ENCODE data around the gene MIOX.

The MIOX gene

GRCh38 chr22:50485221-50486131, 1.2 kb upstream of the MIOX start:
- Histone ChIP-seq H3K27me3 (ENCODE audit: control insufficient read depth, insufficient read depth, low read length) (peaks cover 18% of the 10 kb centered on the region), H3K4me1 (ENCODE audit: control insufficient read depth, insufficient read depth, low read length) (peaks cover 16% of the 10 kb centered on the region), H3K4me3 (ENCODE audit: low read depth, low read length) (no peak overlapping the region), H3K9me3 (ENCODE audit: control insufficient read depth, insufficient read depth, low read depth, low read length) (no peaks in the 10 kb centered on the region), H3K27ac (ENCODE audit: low read depth, low read length) (no peak overlapping the region), H3K9ac (ENCODE audit: low read length) (no peak overlapping the region), H3K36me3 (ENCODE audit: control insufficient read depth, insufficient read depth, low read length) (peaks cover 5% of the 10 kb centered on the region; the same call in 1 of the 2 replicates)

DNA sequence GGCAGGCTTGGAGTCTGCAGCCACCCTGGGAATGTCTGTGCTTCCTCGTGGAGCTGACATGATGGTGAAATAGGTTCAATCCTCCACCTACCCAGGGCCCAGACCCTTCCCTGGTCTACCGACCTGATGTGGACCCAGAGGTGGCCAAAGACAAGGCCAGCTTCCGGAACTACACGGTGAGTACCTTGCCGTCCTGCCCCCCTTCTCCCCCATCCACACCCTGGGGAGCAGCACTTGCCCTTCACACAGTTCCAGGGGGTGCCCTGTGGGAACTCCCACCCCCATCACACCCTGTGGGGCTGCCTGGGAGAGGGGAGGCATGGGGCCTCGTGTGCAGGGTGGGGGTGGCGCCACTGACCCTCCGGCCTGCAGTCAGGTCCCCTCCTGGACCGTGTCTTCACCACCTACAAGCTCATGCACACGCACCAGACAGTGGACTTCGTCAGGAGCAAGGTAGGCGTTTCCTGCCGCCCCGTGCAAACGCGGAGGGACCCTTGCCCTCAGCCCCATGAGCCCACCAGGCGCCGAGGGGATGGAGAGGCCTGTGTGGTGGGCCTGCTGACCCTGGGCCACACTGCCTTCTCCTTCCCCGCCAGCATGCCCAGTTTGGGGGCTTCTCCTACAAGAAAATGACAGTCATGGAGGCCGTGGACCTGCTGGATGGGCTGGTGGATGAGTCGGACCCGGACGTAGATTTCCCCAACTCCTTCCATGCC, 789 bp downstream of the MIOX start:
- no peaks in the 10 kb centered on the region for H3K9me3 ChIP-seq (ENCODE audit: control insufficient read depth, insufficient read depth, low read depth, low read length)
- H3K4me1 ChIP-seq (ENCODE audit: control insufficient read depth, insufficient read depth, low read length): peaks cover 10% of the 10 kb centered on the region; the same call in 1 of the 2 replicates
- H3K4me3 ChIP-seq (ENCODE audit: low read depth, low read length): no peak overlapping the region
- H3K36me3 ChIP-seq (ENCODE audit: control insufficient read depth, insufficient read depth, low read length): peaks cover 5% of the 10 kb centered on the region; the same call in 1 of the 2 replicates
- no peak overlapping the region for H3K27ac ChIP-seq (ENCODE audit: low read depth, low read length)
- no peak overlapping the region for H3K9ac ChIP-seq (ENCODE audit: low read length)
- peaks cover 3% of the 10 kb centered on the region; the same call in 1 of the 2 replicates for H3K27me3 ChIP-seq (ENCODE audit: control insufficient read depth, insufficient read depth, low read length)

DNA sequence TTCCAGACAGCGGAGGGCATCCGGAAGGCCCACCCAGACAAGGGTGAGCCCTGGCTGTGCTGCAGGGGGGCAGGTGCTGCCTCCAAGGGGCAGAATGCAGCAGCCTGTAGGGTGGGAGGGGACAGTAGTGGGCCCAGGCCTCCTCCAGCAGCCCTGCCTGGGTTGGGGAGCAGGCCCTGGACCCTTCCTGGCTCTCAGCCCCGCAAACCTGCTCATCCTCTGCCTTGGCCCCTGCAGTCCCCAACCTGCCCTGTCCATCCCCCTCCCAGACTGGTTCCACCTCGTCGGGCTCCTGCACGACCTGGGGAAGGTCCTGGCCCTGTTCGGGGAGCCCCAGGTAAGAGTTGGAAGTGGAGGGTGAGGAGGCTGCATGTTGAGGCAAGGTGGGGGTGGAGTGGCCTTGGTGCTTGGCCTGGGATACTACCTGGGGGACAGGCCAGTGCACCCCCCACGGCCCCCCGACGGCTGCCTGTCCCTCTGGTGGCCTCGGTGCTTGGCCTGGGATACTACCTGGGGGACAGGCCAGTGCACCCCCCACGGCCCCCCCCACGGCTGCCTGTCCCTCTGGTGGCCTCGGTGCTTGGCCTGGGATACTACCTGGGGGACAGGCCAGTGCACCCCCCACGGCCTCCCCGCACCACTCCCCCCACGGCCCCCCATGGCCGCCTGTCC, 1.5 kb downstream of the MIOX start:
- H3K4me3 ChIP-seq (ENCODE audit: low read depth, low read length): no peak overlapping the region
- peaks cover 2% of the 10 kb centered on the region; the same call in 1 of the 2 replicates for H3K27me3 ChIP-seq (ENCODE audit: control insufficient read depth, insufficient read depth, low read length)
- H3K36me3 ChIP-seq (ENCODE audit: control insufficient read depth, insufficient read depth, low read length): peaks cover under 1% of the 10 kb centered on the region; the same call in 1 of the 2 replicates
- no peak overlapping the region for H3K9ac ChIP-seq (ENCODE audit: low read length)
- no peaks in the 10 kb centered on the region for H3K9me3 ChIP-seq (ENCODE audit: control insufficient read depth, insufficient read depth, low read depth, low read length)
- H3K27ac ChIP-seq (ENCODE audit: low read depth, low read length): no peak overlapping the region
- peaks cover 10% of the 10 kb centered on the region; the same call in 1 of the 2 replicates for H3K4me1 ChIP-seq (ENCODE audit: control insufficient read depth, insufficient read depth, low read length)

GRCh38 chr22:50488886-50489285, 2.2 kb downstream of the MIOX start:
- Histone ChIP-seq H3K9ac (ENCODE audit: low read length) (no peak overlapping the region), H3K4me3 (ENCODE audit: low read depth, low read length) (no peak overlapping the region), H3K27ac (ENCODE audit: low read depth, low read length) (no peak overlapping the region), H3K4me1 (ENCODE audit: control insufficient read depth, insufficient read depth, low read length) (peaks cover 10% of the 10 kb centered on the region; the same call in 1 of the 2 replicates), H3K36me3 (ENCODE audit: control insufficient read depth, insufficient read depth, low read length) (no peaks in the 10 kb centered on the region), H3K27me3 (ENCODE audit: control insufficient read depth, insufficient read depth, low read length) (no peaks in the 10 kb centered on the region; the same call in 1 of the 2 replicates), H3K9me3 (ENCODE audit: control insufficient read depth, insufficient read depth, low read depth, low read length) (no peaks in the 10 kb centered on the region)

- no peaks in the 10 kb centered on the region for H3K9me3 ChIP-seq (ENCODE audit: control insufficient read depth, insufficient read depth, low read depth, low read length)
- H3K27me3 ChIP-seq (ENCODE audit: control insufficient read depth, insufficient read depth, low read length): no peaks in the 10 kb centered on the region; the same call in 1 of the 2 replicates
- H3K27ac ChIP-seq (ENCODE audit: low read depth, low read length): no peak overlapping the region
- no peak overlapping the region for H3K4me3 ChIP-seq (ENCODE audit: low read depth, low read length)
- no peak overlapping the region for H3K9ac ChIP-seq (ENCODE audit: low read length)
- peaks cover 10% of the 10 kb centered on the region; the same call in 1 of the 2 replicates for H3K4me1 ChIP-seq (ENCODE audit: control insufficient read depth, insufficient read depth, low read length)
- H3K36me3 ChIP-seq (ENCODE audit: control insufficient read depth, insufficient read depth, low read length): no peaks in the 10 kb centered on the region
Observed at GRCh38 chr22:50489363-50490243, 2.9 kb downstream of the MIOX start.

DNA sequence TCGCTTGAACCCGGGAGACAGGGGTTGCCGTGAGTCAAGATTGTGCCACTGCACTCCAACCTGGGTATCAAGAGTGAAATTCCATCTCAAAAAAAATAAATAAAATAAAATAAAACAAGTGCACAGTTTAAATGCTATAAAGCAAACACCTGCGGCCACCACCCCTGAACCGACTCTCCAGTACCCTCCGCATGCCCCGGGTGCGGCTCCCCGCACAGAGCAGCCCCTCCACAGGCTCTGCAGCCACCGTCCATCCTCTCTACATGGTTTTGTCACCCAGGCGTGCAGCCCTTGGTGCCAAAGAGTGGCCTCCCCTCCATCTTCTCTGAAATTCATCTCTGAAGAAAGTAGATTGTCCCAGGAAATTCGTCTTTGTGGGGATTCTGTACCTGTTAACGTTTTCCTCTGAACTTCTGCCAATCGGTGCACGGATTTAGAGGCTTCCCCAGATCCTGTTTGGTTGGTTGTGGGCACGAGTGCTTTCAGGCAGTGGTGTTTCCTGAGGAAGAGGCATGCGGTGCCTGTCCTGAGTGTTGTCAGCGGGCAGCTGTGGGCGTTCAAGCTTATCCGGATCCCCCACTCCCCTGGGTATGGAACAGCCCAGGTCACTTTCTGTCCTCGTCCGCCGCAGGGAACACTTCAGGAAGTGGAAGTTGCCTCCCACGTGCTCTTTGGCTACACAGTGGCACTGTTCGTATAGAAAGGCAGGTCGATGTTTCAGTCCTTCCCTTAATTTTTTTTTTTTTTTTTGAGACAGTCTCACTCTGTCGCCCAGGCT, 4.1 kb downstream of the MIOX start:
- no peak overlapping the region for H3K27ac ChIP-seq (ENCODE audit: low read depth, low read length)
- H3K27me3 ChIP-seq (ENCODE audit: control insufficient read depth, insufficient read depth, low read length): no peaks in the 10 kb centered on the region; the same call in 1 of the 2 replicates
- no peak overlapping the region for H3K9ac ChIP-seq (ENCODE audit: low read length)
- H3K9me3 ChIP-seq (ENCODE audit: control insufficient read depth, insufficient read depth, low read depth, low read length): no peaks in the 10 kb centered on the region
- H3K4me1 ChIP-seq (ENCODE audit: control insufficient read depth, insufficient read depth, low read length): peaks cover 6% of the 10 kb centered on the region; the same call in 1 of the 2 replicates
- no peaks in the 10 kb centered on the region for H3K36me3 ChIP-seq (ENCODE audit: control insufficient read depth, insufficient read depth, low read length)
- no peak overlapping the region for H3K4me3 ChIP-seq (ENCODE audit: low read depth, low read length)

DNA sequence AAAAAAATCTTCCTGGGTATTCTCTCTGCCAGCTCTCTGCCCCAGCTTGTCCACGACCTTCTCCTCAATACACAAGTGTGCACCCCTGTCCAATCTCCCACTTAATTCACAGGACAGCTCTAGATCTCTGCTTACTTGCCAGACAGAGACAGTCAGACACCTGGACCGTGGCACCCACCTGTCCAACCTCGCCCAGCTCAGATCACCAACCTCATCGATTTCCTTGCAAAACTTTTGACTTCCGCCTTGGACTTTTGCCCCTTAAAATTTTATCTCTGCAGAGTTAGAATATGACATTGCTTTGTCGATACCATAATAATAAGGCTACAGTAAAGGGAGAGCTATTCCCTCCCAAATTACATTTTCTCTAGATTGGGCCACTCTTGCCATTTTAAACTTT, 10.4 kb downstream of the MIOX start:
- H3K4me3 ChIP-seq (ENCODE audit: low read depth, low read length): no peak overlapping the region
- no peaks in the 10 kb centered on the region for H3K27me3 ChIP-seq (ENCODE audit: control insufficient read depth, insufficient read depth, low read length)
- no peaks in the 10 kb centered on the region for H3K9me3 ChIP-seq (ENCODE audit: control insufficient read depth, insufficient read depth, low read depth, low read length)
- no peak overlapping the region for H3K27ac ChIP-seq (ENCODE audit: low read depth, low read length)
- peaks cover 6% of the 10 kb centered on the region; the same call in 1 of the 2 replicates for H3K4me1 ChIP-seq (ENCODE audit: control insufficient read depth, insufficient read depth, low read length)
- no peak overlapping the region for H3K9ac ChIP-seq (ENCODE audit: low read length)
- 0 out of 2 replicates have a peak, but pooled peaks cover under 1% of the 10 kb centered on the region for H3K36me3 ChIP-seq (ENCODE audit: control insufficient read depth, insufficient read depth, low read length)

- H3K4me1 ChIP-seq (ENCODE audit: control insufficient read depth, insufficient read depth, low read length): peaks cover 6% of the 10 kb centered on the region; the same call in 1 of the 2 replicates
- peaks cover 7% of the 10 kb centered on the region for H3K36me3 ChIP-seq (ENCODE audit: control insufficient read depth, insufficient read depth, low read length)
- H3K9ac ChIP-seq (ENCODE audit: low read length): peak overlapping the region; percentile 5
- no peak overlapping the region for H3K27ac ChIP-seq (ENCODE audit: low read depth, low read length)
- H3K9me3 ChIP-seq (ENCODE audit: control insufficient read depth, insufficient read depth, low read depth, low read length): no peaks in the 10 kb centered on the region
- no peaks in the 10 kb centered on the region for H3K27me3 ChIP-seq (ENCODE audit: control insufficient read depth, insufficient read depth, low read length)
- peak overlapping the region; percentile 14; the same call in 1 of the 2 replicates for H3K4me3 ChIP-seq (ENCODE audit: low read depth, low read length)
Observed at GRCh38 chr22:50498322-50498890, 11.7 kb downstream of the MIOX start.

GRCh38 chr22:50500452-50500851, 13.8 kb downstream of the MIOX start:
- no peaks in the 10 kb centered on the region for H3K9me3 ChIP-seq (ENCODE audit: control insufficient read depth, insufficient read depth, low read depth, low read length)
- peaks cover 16% of the 10 kb centered on the region for H3K36me3 ChIP-seq (ENCODE audit: control insufficient read depth, insufficient read depth, low read length)
- H3K4me1 ChIP-seq (ENCODE audit: control insufficient read depth, insufficient read depth, low read length): peaks cover 6% of the 10 kb centered on the region; the same call in 1 of the 2 replicates
- no peaks in the 10 kb centered on the region for H3K27me3 ChIP-seq (ENCODE audit: control insufficient read depth, insufficient read depth, low read length)
- no peak overlapping the region for H3K9ac ChIP-seq (ENCODE audit: low read length)
- no peak overlapping the region for H3K4me3 ChIP-seq (ENCODE audit: low read depth, low read length)
- no peak overlapping the region for H3K27ac ChIP-seq (ENCODE audit: low read depth, low read length)

All from HUES6 (cell line).